Fibroblast of the aortic adventitia (primary cell): ENCODE data around the gene DNAH12. TPM values are rescaled to one million over a fixed set of nuclear protein-coding genes. Genes with fewer than 3 reads are reported as not detected.

Source experiments
- DNase-seq: peaks from one replicate; pipeline ENCODE4 v3.0.0-alpha.2; 2010; ENCODE audit warnings: low read depth
- H3K4me3 ChIP-seq: 2 replicates; pipeline ENCODE4 v1.5.1; 2011; ENCODE audit warnings: low read depth, mild to moderate bottlenecking, control low read depth, low read length, moderate library complexity
- CTCF ChIP-seq: IDR thresholded peaks from 2 replicates; pipeline ENCODE4 v1.5.1; 2011; ENCODE audit warnings: mild to moderate bottlenecking, low read length, control low read depth, inconsistent platforms; ENCODE audit not compliant: insufficient read depth
- small RNA-seq: library from RNA; depleted of rRNA; stranded (forward); fragments of <200 nt; gene quantifications from one replicate; pipeline ENCODE3, GENCODE V24; 2012
- total RNA-seq: library from RNA; depleted of rRNA; stranded (reverse); fragments of >200 nt; gene quantifications from 2 replicates; pipeline ENCODE4 v1.2.3, GENCODE V29; 2012; ENCODE audit warnings: low replicate concordance

The DNAH12 gene
- total RNA-seq, 1 donor, result 0.09 TPM

- H3K4me3 ChIP-seq, result no peak overlapping the region
- no peak for TF ChIP-seq CTCF
- DNase-seq, result no peak
These were observed 291.7 kb downstream of the DNAH12 start for GRCh38 chr3:57252404-57252803.

- no peak overlapping the region for H3K4me3 ChIP-seq
- TF ChIP-seq CTCF, result no peak
- no peak for DNase-seq
These were observed 299.2 kb downstream of the DNAH12 start for GRCh38 chr3:57244946-57245345.

Small RNA genes within 50 kb of the gene (small RNA-seq; reads per million reads assigned to genes)
- not detected for gene RF00019
- not detected for gene RNU6-108P
- not detected for gene RNU6-1181P
- gene RNU6-483P, result not detected

Other genes with a start within 250 kb of the DNAH12 start
- gene PDE12, start 11.9 kb upstream of the DNAH12 start, total RNA-seq, result 10.4 and 21.0 TPM in 2 replicates
- 86.7 and 417 TPM in 2 replicates for gene ARF4, start 53.0 kb upstream of the DNAH12 start, total RNA-seq
- 21.0 and 35.2 TPM in 2 replicates for gene DENND6A, start 148.7 kb upstream of the DNAH12 start, total RNA-seq
- gene SLMAP, start 212.0 kb upstream of the DNAH12 start, total RNA-seq, result 44.1 and 78.4 TPM in 2 replicates